HepG2 (cell line): ENCODE data around the gene MTSS2. TPM values are rescaled to one million over a fixed set of nuclear protein-coding genes. Genes with fewer than 3 reads are reported as not detected.
A peak's percentile ranks its signal among the peaks of the same experiment; 100 is the strongest.

Source experiments
- ATF7 ChIP-seq, 2 experiments: fragments of 450-650 bp in 1 of 2; sonication (generic) in 1 of 2; formaldehyde crosslinking in 1 of 2; IDR thresholded peaks; 2 replicates each; pipeline versions ENCODE4 v1.4.0 to v1.6.1; 2016 to 2020; ENCODE audit warnings: antibody characterized with exemption in 1 of 2, mild to moderate bottlenecking in 1 of 2, missing genetic modification reagents in 1 of 2
- ELF1 ChIP-seq: sonication (generic); formaldehyde crosslinking; IDR thresholded peaks from 2 replicates; pipeline ENCODE4 v1.4.0; 2020; ENCODE audit warnings: missing genetic modification reagents
- FOSL1 ChIP-seq: sonication (generic); formaldehyde crosslinking; IDR thresholded peaks from 2 replicates; pipeline ENCODE4 v1.9.0; 2021; ENCODE audit warnings: missing genetic modification reagents, borderline replicate concordance
- GATAD2A ChIP-seq: IDR thresholded peaks from 2 replicates; pipeline ENCODE4 v1.6.1; 2016
- HINFP ChIP-seq: sonication (generic); formaldehyde crosslinking; IDR thresholded peaks from 2 replicates; pipeline ENCODE4 v1.4.0; 2020; ENCODE audit warnings: low read depth, mild to moderate bottlenecking, missing genetic modification reagents
- JUND ChIP-seq: sonication (generic); formaldehyde crosslinking; IDR thresholded peaks from 2 replicates; pipeline ENCODE4 v1.8.0; 2022; ENCODE audit warnings: mild to moderate bottlenecking, missing genetic modification reagents
- KDM5B ChIP-seq: sonication (generic); formaldehyde crosslinking; IDR thresholded peaks from 2 replicates; pipeline ENCODE4 v1.4.0; 2020; ENCODE audit warnings: missing genetic modification reagents, mild to moderate bottlenecking, borderline replicate concordance
- MXD1 ChIP-seq: sonication (generic); formaldehyde crosslinking; IDR thresholded peaks from 2 replicates; pipeline ENCODE4 v1.4.0; 2020; ENCODE audit warnings: mild to moderate bottlenecking, missing genetic modification reagents
- NFAT5 ChIP-seq: sonication (generic); formaldehyde crosslinking; IDR thresholded peaks from 2 replicates; pipeline ENCODE4 v1.4.0; 2020; ENCODE audit warnings: missing genetic modification reagents
- SIX4 ChIP-seq: sonication (generic); formaldehyde crosslinking; IDR thresholded peaks from 2 replicates; pipeline ENCODE4 v1.4.0; 2020; ENCODE audit warnings: missing genetic modification reagents
- SMYD3 ChIP-seq: sonication (generic); formaldehyde crosslinking; IDR thresholded peaks from 2 replicates; pipeline ENCODE4 v1.8.1; 2023; ENCODE audit warnings: mild to moderate bottlenecking, missing genetic modification reagents
- TCF12 ChIP-seq, 2 experiments: fragments of 450-650 bp in 1 of 2; sonication (generic) in 1 of 2; formaldehyde crosslinking in 1 of 2; IDR thresholded peaks; 2 replicates each; pipeline versions ENCODE4 v1.6.1 to v1.8.0; 2017 to 2022; ENCODE audit warnings: antibody characterized with exemption in 1 of 2, mild to moderate bottlenecking in 1 of 2, missing genetic modification reagents in 1 of 2, moderate library complexity in 1 of 2
- TP53 ChIP-seq: sonication (generic); formaldehyde crosslinking; conservative IDR thresholded peaks from 2 replicates; pipeline ENCODE4 v1.4.0; 2020; ENCODE audit warnings: missing genetic modification reagents
- ZBTB46 ChIP-seq: sonication (generic); formaldehyde crosslinking; IDR thresholded peaks from 2 replicates; pipeline ENCODE4 v1.4.0; 2020; ENCODE audit warnings: mild to moderate bottlenecking, missing genetic modification reagents, borderline replicate concordance
- ZNF251 ChIP-seq: sonication (generic); formaldehyde crosslinking; IDR thresholded peaks from 2 replicates; pipeline ENCODE4 v1.9.0; 2021; ENCODE audit warnings: mild to moderate bottlenecking, missing genetic modification reagents
- ZNF326 ChIP-seq: sonication (generic); formaldehyde crosslinking; IDR thresholded peaks from 2 replicates; pipeline ENCODE4 v1.4.0; 2020; ENCODE audit warnings: missing genetic modification reagents, borderline replicate concordance
- ZNF367 ChIP-seq: sonication (generic); formaldehyde crosslinking; IDR thresholded peaks from 2 replicates; pipeline ENCODE4 v1.4.0; 2020; ENCODE audit warnings: missing genetic modification reagents, borderline replicate concordance
- ZNF598 ChIP-seq: sonication (generic); formaldehyde crosslinking; IDR thresholded peaks from 2 replicates; pipeline ENCODE4 v1.5.1; 2020; ENCODE audit warnings: mild to moderate bottlenecking, missing genetic modification reagents, borderline replicate concordance
- ZNF788 ChIP-seq: sonication (generic); formaldehyde crosslinking; IDR thresholded peaks from 2 replicates; pipeline ENCODE4 v1.5.0; 2020; ENCODE audit warnings: mild to moderate bottlenecking, missing genetic modification reagents, borderline replicate concordance
- polyA plus RNA-seq, 8 experiments: library from polyadenylated mRNA; depleted of rRNA in 3 of 8; stranded (reverse) in 7 of 8; unstranded in 1 of 8; fragments of >200 nt; fragmentation: Illumina TruSeq in 4 of 8; extraction: Trizol in 4 of 8; gene quantifications; 2 replicates each; pipeline versions ENCODE4 v1.2.1 to v1.2.3, GENCODE V29; 2011 to 2016; ENCODE audit warnings: low read depth in 4 of 8, missing spikeins in 1 of 8, mixed read lengths in 1 of 8; ENCODE audit not compliant: insufficient read depth in 1 of 8
- total RNA-seq, 5 experiments: library from RNA; depleted of rRNA; stranded (reverse); fragments of >200 nt; fragmentation: Illumina TruSeq; extraction: Trizol; gene quantifications; 2 replicates each; pipeline ENCODE4 v1.2.3, GENCODE V29; 2016; ENCODE audit warnings: low read depth in 1 of 5

Gene MTSS2
- total and polyA plus RNA-seq, 2 of the 13 experiments (the other 11 are each of a cell fraction or from before 2014, with no cell fraction given): 132 to 242 TPM

GRCh38 chr16:70711211-70712031, 25.6 kb upstream of the MTSS2 start (continued):
- TF ChIP-seq ZNF251 (CRISPR knock-in tag) (0 out of 2 replicates have a peak, but pooled peaks have one; percentile 53), ZBTB46 (CRISPR knock-in tag) (no peak), TP53 (CRISPR knock-in tag) (peak; percentile 40; the same call in 1 of the 2 replicates), GATAD2A (peak; percentile 86), FOSL1 (no peak), SMYD3 (CRISPR knock-in tag) (no peak), ATF7 (IDR thresholded peaks at IDR 0.05) (no peak), ATF7 (CRISPR knock-in tag; IDR thresholded peaks at IDR 0.05) (peak; percentile 69; the same call in 1 of the 2 replicates), KDM5B (CRISPR knock-in tag) (peak; percentile 88; the same call in 1 of the 2 replicates), MXD1 (CRISPR knock-in tag) (peak; percentile 86), ZNF788 (CRISPR knock-in tag) (peak; percentile 97; the same call in 1 of the 2 replicates), SIX4 (CRISPR knock-in tag) (peak; percentile 45; the same call in 1 of the 2 replicates), NFAT5 (0 out of 2 replicates have a peak, but pooled peaks have one; percentile 19), HINFP (no peak), TCF12 (IDR thresholded peaks at IDR 0.05) (no peak), TCF12 (CRISPR knock-in tag; IDR thresholded peaks at IDR 0.05) (peak; percentile 72; the same call in 1 of the 2 replicates), ZNF367 (peak; percentile 46; the same call in 1 of the 2 replicates), ELF1 (CRISPR knock-in tag) (no peak), ZNF326 (no peak), ZNF598 (CRISPR knock-in tag) (peak; percentile 74; the same call in 1 of the 2 replicates), JUND (0 out of 2 replicates have a peak, but pooled peaks have one; percentile 33)
